CD4-positive, CD25-positive, alpha-beta regulatory T cell (primary cell): Measurements from ENCODE around the gene ASTN2. TPM values are rescaled to one million over a fixed set of nuclear protein-coding genes. Genes with fewer than 3 reads are reported as not detected.

Experiments
- ATAC-seq, 2 donors: fragments of 150-1000 bp; cut with Tn5 transposase; one replicate each; pipeline ENCODE4 v1.10.0; 2021; ENCODE audit warnings: low read depth in 2 of 2, moderate number of reproducible peaks in 2 of 2, moderate library complexity in 1 of 2
- DNase-seq, 3 donors: peaks; one replicate each; pipeline versions ENCODE4 v3.0.0 to v3.0.0-alpha.2; 2012 to 2022; ENCODE audit warnings: mixed read lengths in 1 of 3
- H3K27ac ChIP-seq: one replicate; pipeline ENCODE4 v1.7.0; 2013; ENCODE audit warnings: mild to moderate bottlenecking, low read length; ENCODE audit not compliant: insufficient read depth, poor library complexity, severe bottlenecking
- H3K27me3 ChIP-seq: one replicate; pipeline ENCODE4 v1.7.0; 2013; ENCODE audit warnings: low read length; ENCODE audit not compliant: control insufficient read depth, insufficient read depth
- H3K36me3 ChIP-seq: one replicate; pipeline ENCODE4 v1.7.0; 2013; ENCODE audit warnings: mild to moderate bottlenecking, low read length, moderate library complexity; ENCODE audit not compliant: control insufficient read depth, insufficient read depth
- H3K4me1 ChIP-seq: 2 replicates; pipeline ENCODE4 v1.7.0; 2013; ENCODE audit warnings: mild to moderate bottlenecking, low read length; ENCODE audit not compliant: insufficient read depth, control insufficient read depth, poor library complexity, severe bottlenecking
- H3K4me3 ChIP-seq: one replicate; pipeline ENCODE4 v1.7.0; 2013; ENCODE audit warnings: low read depth, mild to moderate bottlenecking, low read length, moderate library complexity
- H3K9me3 ChIP-seq, 2 experiments: 1 replicate in 1 of 2; 2 replicates in 1 of 2; pipeline ENCODE4 v1.7.0; 2013; ENCODE audit warnings: low read length in 2 of 2, mild to moderate bottlenecking in 1 of 2, moderate library complexity in 1 of 2; ENCODE audit not compliant: control insufficient read depth in 2 of 2
- H3K27ac Mint-ChIP-seq, 3 donors: one replicate each; pipeline ENCODE4 v1.8.0; 2020 to 2022; ENCODE audit warnings: mild to moderate bottlenecking in 3 of 3, mixed read lengths in 3 of 3, moderate library complexity in 2 of 3
- H3K27me3 Mint-ChIP-seq: one replicate; pipeline ENCODE4 v1.8.0; 2022; ENCODE audit warnings: mild to moderate bottlenecking, mixed read lengths
- H3K36me3 Mint-ChIP-seq: one replicate; pipeline ENCODE4 v1.8.0; 2020; ENCODE audit warnings: mixed read lengths
- H3K4me1 Mint-ChIP-seq, 4 donors: one replicate each; pipeline ENCODE4 v1.8.0; 2020 to 2022; ENCODE audit warnings: mixed read lengths in 4 of 4, mild to moderate bottlenecking in 1 of 4
- H3K4me3 Mint-ChIP-seq, 4 donors: one replicate each; pipeline ENCODE4 v1.8.0; 2020 to 2022; ENCODE audit warnings: mild to moderate bottlenecking in 4 of 4, mixed read lengths in 4 of 4, moderate library complexity in 3 of 4
- H3K9me3 Mint-ChIP-seq, 7 donors: one replicate each; pipeline ENCODE4 v1.8.0; 2020 to 2022; ENCODE audit warnings: mixed read lengths in 7 of 7, mild to moderate bottlenecking in 3 of 7, moderate library complexity in 2 of 7
- polyA plus RNA-seq, 4 donors: library from polyadenylated mRNA; unstranded; fragments of 300-500 nt; fragmentation: Illumina TruSeq; gene quantifications; one replicate each; pipeline ENCODE4 v1.2.3, GENCODE V29; 2021
- total RNA-seq: library from RNA; stranded (reverse); gene quantifications from one replicate; pipeline ENCODE4 v1.2.3, GENCODE V29; 2022

Gene ASTN2
- total and polyA plus RNA-seq, 5 donors from 2014 or later: 5.0 to 9.9 (median 7.4) TPM

- no peak overlapping the region for H3K4me3 Mint-ChIP-seq
Measured at GRCh38 chr9:116546711-116547581, 867.9 kb downstream of the ASTN2 start.

GRCh38 chr9:116544896-116545295 is 870.0 kb downstream of the ASTN2 start:
- no peak overlapping the region for H3K27ac Mint-ChIP-seq
- H3K4me3 Mint-ChIP-seq: no peak overlapping the region
- Histone ChIP-seq H3K36me3 (no peaks in the 10 kb centered on the region), H3K4me3 (no peak overlapping the region), H3K9me3 (no peaks in the 10 kb centered on the region), H3K4me1 (no peaks in the 10 kb centered on the region), H3K27me3 (no peaks in the 10 kb centered on the region), H3K27ac (no peak overlapping the region)
- peaks cover 0 to 6% (median 3%) of the 10 kb centered on the region in 4 donors for H3K4me1 Mint-ChIP-seq
- DNase-seq (no peak), ATAC-seq (no peak)
- no peaks in the 10 kb centered on the region for H3K36me3 Mint-ChIP-seq
- no peaks in the 10 kb centered on the region for H3K27me3 Mint-ChIP-seq
- peaks cover 0 to 5% (median 0%) of the 10 kb centered on the region in 7 donors for H3K9me3 Mint-ChIP-seq

More at GRCh38 chr9:116546711-116547581, 867.9 kb downstream of the ASTN2 start:
- Histone ChIP-seq H3K27ac (no peak overlapping the region), H3K4me3 (no peak overlapping the region), H3K4me1 (no peaks in the 10 kb centered on the region), H3K36me3 (no peaks in the 10 kb centered on the region), H3K27me3 (no peaks in the 10 kb centered on the region), H3K9me3 (no peaks in the 10 kb centered on the region)
- ATAC-seq (no peak), DNase-seq (no peak)
- Mint-ChIP-seq H3K9me3 (no peaks in the 10 kb centered on the region), H3K4me1 (peaks cover 0 to 6% (median 3%) of the 10 kb centered on the region in 4 donors), H3K27me3 (no peaks in the 10 kb centered on the region), H3K27ac (no peak overlapping the region), H3K36me3 (no peaks in the 10 kb centered on the region)

- H3K27ac ChIP-seq: no peak overlapping the region
- H3K27me3 Mint-ChIP-seq: no peaks in the 10 kb centered on the region
- no peaks in the 10 kb centered on the region for H3K4me1 ChIP-seq
- no peak overlapping the region for H3K4me3 Mint-ChIP-seq
- H3K4me3 ChIP-seq: no peak overlapping the region
- ATAC-seq (no peak), DNase-seq (no peak)
- peaks cover 0 to 3% (median under 1%) of the 10 kb centered on the region in 4 donors for H3K4me1 Mint-ChIP-seq
- no peaks in the 10 kb centered on the region for H3K9me3 ChIP-seq
- H3K27me3 ChIP-seq: no peaks in the 10 kb centered on the region
- no peak overlapping the region for H3K27ac Mint-ChIP-seq
- peaks cover 5% of the 10 kb centered on the region for H3K36me3 Mint-ChIP-seq
- no peaks in the 10 kb centered on the region for H3K36me3 ChIP-seq
- H3K9me3 Mint-ChIP-seq: peaks cover 0 to 5% (median 0%) of the 10 kb centered on the region in 7 donors
Measured at GRCh38 chr9:116543731-116544400, 871.0 kb downstream of the ASTN2 start.

DNA sequence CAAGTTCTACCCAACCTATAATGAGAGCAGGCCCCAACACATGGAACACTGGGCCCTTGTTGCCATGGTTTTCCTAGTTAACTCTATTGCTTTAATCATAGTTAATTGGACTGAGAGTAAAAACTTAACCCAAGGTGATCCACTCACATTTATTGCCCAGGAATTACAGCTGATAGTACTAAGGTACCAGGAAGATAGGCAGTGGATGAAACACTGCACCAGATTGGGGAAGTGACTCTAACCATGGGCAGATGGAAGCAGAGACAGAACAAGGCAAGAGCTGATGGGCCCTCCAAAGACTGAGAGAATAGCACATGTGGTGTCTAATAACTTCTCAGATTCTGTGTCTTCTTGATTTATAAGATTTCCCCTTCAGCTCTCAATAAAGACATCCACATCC is 873.5 kb downstream of the ASTN2 start:
- H3K4me1 Mint-ChIP-seq: no peaks in the 10 kb centered on the region
- DNase-seq (no peak), ATAC-seq (no peak)
- peaks cover 0 to 16% (median 5%) of the 10 kb centered on the region in 7 donors for H3K9me3 Mint-ChIP-seq
- no peak overlapping the region for H3K4me3 Mint-ChIP-seq
- Histone ChIP-seq H3K4me3 (no peak overlapping the region), H3K27ac (no peak overlapping the region), H3K36me3 (no peaks in the 10 kb centered on the region), H3K9me3 (peaks cover 3 to 8% of the 10 kb centered on the region in 2 experiments), H3K4me1 (no peaks in the 10 kb centered on the region), H3K27me3 (no peaks in the 10 kb centered on the region)
- H3K27ac Mint-ChIP-seq: no peak overlapping the region
- H3K27me3 Mint-ChIP-seq: no peaks in the 10 kb centered on the region
- H3K36me3 Mint-ChIP-seq: peaks cover 12% of the 10 kb centered on the region

- Mint-ChIP-seq H3K27ac (no peak overlapping the region), H3K9me3 (peaks cover 0 to 24% (median 5%) of the 10 kb centered on the region in 7 donors), H3K27me3 (no peaks in the 10 kb centered on the region), H3K4me3 (no peak overlapping the region), H3K36me3 (peaks cover 12% of the 10 kb centered on the region), H3K4me1 (no peaks in the 10 kb centered on the region)
- DNase-seq: no peak
- Histone ChIP-seq H3K36me3 (no peaks in the 10 kb centered on the region), H3K9me3 (peaks cover 3 to 8% of the 10 kb centered on the region in 2 experiments), H3K27me3 (no peaks in the 10 kb centered on the region), H3K4me1 (no peaks in the 10 kb centered on the region), H3K27ac (no peak overlapping the region), H3K4me3 (no peak overlapping the region)
- ATAC-seq: no peak
Measured at GRCh38 chr9:116539549-116539948, 875.3 kb downstream of the ASTN2 start.

DNA sequence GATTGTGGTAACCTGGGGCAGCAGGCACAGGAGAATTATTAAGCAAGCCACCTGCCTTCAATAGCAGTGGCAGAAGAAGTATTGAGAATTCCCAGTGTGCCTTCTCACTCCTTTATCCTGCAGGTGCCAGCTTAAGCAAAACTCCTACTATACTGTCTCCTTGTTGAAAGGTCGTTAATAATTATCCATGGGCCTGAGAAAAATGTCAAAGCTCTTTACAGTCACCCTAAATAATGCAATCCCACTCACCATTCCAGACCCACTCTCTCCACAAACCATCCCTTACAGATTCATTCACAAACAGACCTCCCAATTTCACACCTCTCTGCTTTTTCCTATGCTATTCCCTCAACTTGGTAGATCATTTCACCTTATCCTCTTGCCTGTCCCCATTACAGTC is 889.2 kb downstream of the ASTN2 start:
- Histone ChIP-seq H3K9me3 (no peaks in the 10 kb centered on the region), H3K4me1 (no peaks in the 10 kb centered on the region), H3K27ac (no peak overlapping the region), H3K4me3 (no peak overlapping the region), H3K36me3 (no peaks in the 10 kb centered on the region), H3K27me3 (no peaks in the 10 kb centered on the region)
- H3K36me3 Mint-ChIP-seq: peaks cover 18% of the 10 kb centered on the region
- no peak overlapping the region for H3K4me3 Mint-ChIP-seq
- H3K27me3 Mint-ChIP-seq: no peaks in the 10 kb centered on the region
- DNase-seq: no peak
- no peak overlapping the region for H3K27ac Mint-ChIP-seq
- ATAC-seq: no peak
- H3K9me3 Mint-ChIP-seq: peaks cover 0 to 30% (median 13%) of the 10 kb centered on the region in 7 donors
- H3K4me1 Mint-ChIP-seq: no peaks in the 10 kb centered on the region

DNA sequence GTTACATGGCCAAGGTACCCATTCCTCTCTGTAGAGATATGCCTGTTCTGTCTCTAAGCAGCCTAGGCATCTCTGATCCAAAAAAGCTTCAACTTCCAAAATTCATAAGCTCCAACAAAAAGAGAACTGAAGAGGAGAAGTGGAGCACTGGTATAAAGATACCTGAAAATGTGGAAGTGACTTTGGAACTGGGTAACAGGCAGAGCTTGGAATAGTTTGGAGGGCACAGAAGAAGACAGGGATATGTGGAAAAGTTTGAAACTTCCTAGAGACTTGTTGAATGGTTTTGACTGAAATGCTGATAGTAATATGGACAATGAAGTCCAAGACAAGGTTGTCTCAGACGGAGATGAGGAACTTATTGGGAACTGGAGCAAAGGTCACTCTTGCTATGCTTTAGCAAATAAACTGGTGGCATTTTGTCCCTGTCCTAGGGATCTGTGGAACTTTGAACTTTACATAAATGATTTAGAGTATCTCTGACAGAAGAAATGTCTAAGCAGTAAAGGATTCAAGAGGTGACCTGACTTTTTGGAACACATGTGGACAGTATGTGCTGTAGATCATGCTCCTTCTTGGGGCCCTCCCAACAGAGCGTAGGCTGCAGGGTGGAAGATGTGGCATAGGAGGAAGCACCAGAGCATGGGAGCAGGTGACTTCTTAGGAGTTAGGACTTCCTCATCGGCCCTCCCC is 889.9 kb downstream of the ASTN2 start:
- Mint-ChIP-seq H3K27ac (no peak overlapping the region), H3K27me3 (no peaks in the 10 kb centered on the region), H3K4me1 (no peaks in the 10 kb centered on the region), H3K4me3 (no peak overlapping the region), H3K36me3 (peaks cover 18% of the 10 kb centered on the region), H3K9me3 (peaks cover 0 to 36% (median 13%) of the 10 kb centered on the region in 7 donors)
- no peak overlapping the region for H3K4me3 ChIP-seq
- H3K27ac ChIP-seq: no peak overlapping the region
- ATAC-seq (no peak), DNase-seq (no peak)
- H3K36me3 ChIP-seq: no peaks in the 10 kb centered on the region
- no peaks in the 10 kb centered on the region for H3K27me3 ChIP-seq
- no peaks in the 10 kb centered on the region for H3K9me3 ChIP-seq
- no peaks in the 10 kb centered on the region for H3K4me1 ChIP-seq
